GM21528 (cell line): ENCODE results near the gene SLA2.
"Not testable (repeated sequence)": the region's sequence is repeated elsewhere in the genome, so short reads cannot be mapped to it uniquely, and the experiment has no call there.

ENCODE experiments used
- ATAC-seq: cut with Tn5 transposase; IDR thresholded peaks from one replicate; pipeline ENCODE4 v1.9.1; 2021; ENCODE audit warnings: mild to moderate bottlenecking, moderate library complexity; ENCODE audit not compliant: unreplicated experiment, low FRiP score

Gene SLA2

DNA sequence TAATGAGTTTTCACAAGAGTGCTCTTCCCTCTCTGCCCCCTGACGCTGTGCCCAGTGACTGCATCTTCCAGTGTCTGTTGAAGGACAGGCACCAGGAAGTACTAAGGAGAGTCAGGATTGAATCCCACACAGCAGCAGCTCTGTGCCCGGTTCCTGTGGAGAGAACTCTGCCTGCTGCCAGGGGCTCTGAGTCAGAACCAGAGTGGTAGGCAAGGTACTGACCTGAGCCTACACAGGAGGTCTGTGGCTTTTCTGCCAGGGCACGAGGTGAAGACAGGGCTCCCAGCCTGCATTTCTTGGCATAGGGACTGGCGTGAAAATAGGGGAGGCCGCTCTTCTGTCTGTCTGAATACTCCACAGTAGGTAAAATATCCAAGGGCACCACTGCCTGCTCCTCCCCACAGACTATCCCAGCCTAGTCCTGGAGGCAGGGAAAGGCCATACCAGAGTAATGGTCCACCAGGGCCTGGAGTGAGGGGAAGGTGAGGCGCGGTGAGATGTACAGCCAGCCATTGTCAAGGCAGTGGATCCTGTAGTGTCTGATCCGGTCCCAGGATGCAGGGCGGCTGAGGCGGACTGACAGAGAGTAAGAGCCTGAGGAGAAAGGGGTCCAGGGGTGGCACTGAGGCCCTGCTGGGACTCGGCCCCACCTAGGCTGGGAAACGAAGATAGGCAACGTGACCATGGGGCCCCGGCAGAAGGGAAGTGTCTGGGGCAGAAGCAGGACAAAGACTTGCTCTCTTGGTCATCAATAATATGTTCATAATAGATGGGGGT, 31.0 kb downstream of the SLA2 start:
- ATAC-seq = no peak

DNA sequence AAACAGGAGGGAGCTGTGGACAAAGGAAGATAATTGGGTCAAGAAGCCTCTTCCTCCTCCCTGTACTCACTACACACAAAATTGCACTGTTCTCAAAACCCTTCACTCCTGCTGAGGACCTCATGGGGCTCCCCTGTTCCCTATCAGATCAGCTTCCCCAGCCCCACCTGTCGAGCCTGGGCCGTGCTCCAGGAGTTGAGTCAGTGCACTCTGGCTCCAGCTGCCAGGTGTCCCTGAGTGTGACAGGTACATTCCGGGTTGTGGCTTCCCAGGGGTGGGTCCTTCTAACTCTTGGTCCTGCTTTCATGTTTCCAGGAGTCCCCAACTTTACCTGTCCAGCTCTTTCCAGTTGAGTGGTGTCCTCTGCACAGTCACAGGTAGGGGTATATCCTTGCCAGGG, 32.0 kb downstream of the SLA2 start:
- no peak for ATAC-seq

DNA sequence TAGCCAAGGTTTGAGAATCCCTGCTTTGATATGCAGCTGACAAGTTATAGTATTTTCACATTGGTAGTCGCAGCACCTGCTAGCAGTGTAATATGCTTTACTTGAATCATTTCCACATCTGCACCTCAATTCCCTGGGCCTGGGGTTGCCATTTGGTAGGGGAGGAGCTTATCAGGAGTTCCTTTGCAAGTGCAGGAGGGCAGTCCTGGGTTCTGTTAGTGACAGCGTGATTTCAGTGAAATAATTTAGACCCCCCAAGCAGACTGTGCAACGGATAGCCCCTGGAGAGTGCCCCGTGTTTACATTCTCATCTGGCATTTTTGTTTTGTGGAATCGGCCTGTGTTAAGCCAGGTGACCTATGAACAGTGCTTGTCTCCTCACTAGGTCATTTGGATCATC, 34.4 kb downstream of the SLA2 start:
- no peak for ATAC-seq

DNA sequence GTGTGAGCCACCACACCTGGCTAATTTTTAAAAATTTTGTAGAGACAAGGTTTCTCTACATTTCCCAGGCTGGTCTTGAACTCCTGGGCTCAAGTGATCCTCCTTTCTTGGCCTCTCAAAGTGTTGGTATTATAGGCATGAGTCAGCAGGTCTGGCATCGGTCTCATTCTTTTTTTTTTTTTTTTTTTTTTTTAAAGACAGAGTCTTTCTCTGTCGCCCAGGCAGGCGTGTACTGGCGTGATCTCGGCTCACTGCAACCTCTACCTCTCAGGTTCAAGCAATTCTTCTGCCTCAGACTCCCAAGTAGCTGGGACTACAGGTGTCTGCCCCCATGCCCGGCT, 37.6 kb downstream of the SLA2 start:
- ATAC-seq = not testable (repeated sequence)

DNA sequence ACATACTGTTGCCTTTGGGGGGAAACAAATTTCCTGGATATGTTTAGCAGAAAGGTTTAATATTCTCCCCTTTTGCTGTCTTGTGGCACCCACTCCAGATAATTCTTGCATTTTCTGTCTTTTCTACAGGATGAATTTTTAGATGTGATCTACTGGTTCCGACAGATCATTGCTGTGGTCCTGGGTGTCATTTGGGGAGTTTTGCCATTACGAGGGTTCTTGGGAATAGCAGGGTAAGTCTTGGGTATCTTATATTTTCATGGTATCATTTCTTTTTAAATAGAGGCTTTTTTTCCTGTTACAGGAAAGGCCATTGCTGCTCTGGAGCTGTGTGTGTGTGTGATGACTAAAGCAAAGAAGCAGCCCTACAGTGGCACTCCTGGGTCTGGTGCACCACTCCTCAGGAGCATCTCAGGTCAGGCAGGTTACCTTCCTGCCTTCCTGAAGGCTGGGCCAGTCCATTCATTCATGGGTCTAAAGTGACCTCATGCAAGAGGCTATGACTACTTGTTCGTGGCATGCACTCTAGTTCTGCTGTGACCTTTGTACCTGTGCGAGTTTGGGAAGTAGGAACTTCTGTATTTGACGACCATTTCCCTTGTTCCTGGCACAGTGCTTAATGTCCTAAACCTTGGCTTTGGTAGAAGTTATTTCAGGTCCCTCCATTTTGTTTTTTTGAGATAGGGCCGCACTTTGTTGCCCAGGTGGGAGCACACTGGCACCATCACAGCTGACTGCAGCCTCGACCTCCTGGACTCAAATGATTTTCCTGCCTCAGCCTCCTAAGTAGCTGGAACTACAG, 38.2 kb downstream of the SLA2 start:
- ATAC-seq = no peak

DNA sequence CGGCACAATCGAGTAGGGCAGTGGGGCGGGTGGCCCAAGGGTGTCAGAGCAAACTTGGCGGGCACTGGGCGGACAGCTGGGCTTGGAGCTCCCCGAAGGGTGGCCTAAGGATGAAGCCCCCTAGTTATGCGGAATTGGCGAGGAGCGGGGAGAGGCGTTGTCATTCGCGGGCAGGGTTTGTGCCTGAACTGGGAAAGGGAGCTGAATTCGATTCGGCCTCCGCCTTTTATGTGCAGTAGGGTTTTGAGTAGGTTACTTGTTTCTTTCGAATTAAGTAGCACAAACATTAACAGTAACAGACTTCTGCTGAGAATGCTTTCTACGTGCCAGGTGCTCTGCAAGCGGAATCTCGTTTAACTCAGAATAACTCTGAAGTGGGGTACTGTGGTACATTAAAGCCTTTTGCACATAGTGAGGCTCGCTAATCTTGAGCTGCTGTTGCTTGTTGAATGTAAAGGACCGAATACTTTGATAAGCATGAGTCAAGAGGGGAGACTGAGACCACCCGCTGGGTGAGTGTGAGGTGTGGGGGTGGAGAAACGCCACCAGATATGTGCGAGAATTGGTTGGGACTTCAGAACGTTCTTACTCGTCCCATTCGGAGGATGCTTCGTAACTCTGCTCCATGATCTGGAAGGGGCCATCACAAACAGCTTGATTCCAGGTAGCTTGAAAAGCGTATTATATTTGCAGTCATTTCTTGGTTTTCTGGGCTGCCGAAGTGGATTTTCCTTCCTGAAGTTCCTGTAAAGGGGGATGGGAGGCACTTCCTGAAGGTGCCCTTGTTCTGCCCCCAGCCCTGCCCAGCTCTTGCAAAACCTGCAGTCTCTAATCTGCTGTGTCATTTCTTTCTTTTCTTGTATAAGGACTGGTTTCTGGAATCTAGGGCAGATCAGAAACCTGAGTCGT, 39.6 kb downstream of the SLA2 start:
- no peak for ATAC-seq

DNA sequence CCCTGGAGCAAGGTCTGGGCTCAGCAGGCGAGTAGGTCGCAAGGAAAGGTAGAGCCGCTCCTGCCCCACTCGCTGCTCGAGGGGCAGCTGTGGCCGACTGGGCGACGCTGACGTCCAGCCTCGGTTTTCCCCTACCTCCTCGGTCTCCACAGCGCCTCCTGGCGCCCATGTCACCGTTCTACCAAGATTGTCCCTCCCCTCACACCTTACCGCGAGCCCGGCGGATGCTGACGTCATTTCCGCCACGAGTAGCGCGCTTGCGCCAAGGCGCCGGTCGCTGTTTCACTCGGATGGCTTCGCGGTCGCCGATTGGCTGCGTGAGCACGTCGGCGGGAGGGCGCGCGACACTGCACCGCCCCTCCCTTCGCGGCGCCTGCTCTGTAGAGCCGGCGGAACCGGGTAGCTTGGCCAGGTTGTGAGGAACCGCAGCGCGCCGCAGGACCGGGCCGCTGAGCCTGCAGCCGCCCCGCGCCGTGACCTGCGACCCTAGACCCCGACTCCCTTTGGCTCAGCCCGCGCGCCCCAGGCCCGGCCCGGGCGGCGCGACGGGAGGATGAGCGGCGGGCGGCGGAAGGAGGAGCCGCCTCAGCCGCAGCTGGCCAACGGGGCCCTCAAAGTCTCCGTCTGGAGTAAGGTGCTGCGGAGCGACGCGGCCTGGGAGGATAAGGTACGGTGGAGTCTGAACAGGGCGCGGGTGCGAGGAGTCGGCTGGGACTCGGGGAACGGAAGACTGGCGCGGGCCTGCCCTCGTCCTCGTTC, 40.4 kb downstream of the SLA2 start, which contains the start of gene RAB5IF:
Gene RAB5IF (plus strand): TSS at position 381 of the 759 bp plus-strand sequence. CDS start 173 bp downstream, at position 554.
- ATAC-seq = peak; percentile 85

DNA sequence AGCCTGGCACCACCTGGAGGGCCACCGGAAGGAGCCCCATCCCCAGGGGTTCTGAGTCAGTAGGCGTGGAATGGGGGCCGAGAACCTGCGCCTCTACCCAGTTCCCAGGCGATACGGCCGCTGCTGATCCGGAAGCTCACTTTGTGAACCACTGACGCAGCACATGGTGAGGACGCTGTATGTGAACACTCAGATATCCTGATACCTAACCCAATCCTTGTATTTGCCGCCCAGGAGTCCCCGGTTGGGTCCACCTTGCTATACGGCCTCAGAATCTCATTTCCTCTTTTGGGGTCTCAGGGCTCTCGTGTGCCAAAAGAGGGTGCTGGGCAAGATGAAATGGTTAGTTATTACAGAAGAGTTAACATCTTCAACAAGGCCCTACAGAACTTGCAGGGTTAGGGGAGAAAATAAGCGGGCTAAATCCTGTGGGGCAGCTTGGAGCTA, 41.0 kb downstream of the SLA2 start:
- peak; percentile 39 for ATAC-seq

DNA sequence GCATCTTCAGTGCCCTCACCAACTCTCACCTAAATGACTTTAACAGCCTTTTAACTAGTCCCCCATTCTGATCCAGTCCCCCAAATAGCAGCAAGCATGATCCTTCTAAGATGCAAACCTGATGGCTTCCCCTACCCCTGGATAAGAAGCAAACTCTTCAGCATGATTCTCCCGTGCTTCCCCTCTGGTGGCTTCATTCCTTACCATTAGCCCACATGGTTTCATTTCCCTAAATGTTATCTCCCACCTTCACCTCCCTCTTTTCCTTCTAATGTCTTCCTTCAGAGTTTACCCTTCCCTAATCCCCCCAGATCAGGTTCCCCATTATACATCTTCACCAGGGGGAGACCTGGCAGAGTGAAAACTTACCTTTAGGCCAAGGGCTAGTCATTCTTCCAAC, 44.5 kb downstream of the SLA2 start:
- no peak for ATAC-seq

DNA sequence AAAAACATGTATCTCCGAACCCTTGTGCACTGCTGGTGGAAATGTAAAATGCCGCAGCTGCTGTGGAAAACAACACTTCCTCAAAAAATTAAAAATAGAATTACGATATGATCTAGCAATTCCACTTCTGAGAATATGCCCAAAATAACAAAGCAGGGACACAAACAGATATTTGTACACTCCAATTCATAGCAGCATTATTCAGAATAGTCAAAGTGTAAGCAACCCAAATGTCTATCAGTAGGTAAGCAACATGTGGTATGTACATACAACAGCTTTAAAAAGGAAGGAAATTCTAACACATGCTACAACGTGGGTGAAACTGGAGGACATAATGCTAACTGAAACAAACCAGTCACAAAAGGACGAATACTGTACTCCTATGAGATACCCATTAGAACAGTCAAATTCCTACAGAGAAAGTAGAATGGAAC, 46.1 kb downstream of the SLA2 start:
- ATAC-seq = no peak

DNA sequence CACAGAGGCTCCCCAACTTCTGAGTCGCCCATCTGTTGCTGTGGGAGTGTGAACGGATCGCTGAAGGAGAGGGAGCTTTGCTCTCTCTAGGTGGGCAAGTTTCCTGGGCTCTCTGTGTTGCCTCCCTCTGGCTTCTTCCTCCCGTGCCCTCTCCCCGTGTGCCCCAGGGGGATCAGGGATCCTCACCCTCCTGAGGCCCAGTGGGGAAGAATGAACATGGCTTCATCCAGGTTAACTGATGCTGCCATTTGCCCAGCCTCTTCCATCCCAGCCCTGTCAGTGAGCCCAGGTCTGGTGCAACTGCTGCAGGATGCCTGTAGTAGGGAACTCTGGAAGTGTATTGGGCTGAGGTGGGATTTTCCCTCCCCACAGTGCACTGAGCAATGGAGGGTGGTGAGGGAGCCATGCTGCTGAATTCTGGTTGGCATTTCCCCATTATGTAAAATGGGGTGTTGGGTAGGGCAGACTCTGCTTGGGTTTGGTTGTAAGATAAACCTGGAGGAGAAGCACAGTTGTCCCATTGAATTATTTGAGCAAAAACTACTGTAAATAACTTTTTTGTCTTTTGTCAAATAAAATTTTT, 52.6 kb downstream of the SLA2 start:
- ATAC-seq = no peak

DNA sequence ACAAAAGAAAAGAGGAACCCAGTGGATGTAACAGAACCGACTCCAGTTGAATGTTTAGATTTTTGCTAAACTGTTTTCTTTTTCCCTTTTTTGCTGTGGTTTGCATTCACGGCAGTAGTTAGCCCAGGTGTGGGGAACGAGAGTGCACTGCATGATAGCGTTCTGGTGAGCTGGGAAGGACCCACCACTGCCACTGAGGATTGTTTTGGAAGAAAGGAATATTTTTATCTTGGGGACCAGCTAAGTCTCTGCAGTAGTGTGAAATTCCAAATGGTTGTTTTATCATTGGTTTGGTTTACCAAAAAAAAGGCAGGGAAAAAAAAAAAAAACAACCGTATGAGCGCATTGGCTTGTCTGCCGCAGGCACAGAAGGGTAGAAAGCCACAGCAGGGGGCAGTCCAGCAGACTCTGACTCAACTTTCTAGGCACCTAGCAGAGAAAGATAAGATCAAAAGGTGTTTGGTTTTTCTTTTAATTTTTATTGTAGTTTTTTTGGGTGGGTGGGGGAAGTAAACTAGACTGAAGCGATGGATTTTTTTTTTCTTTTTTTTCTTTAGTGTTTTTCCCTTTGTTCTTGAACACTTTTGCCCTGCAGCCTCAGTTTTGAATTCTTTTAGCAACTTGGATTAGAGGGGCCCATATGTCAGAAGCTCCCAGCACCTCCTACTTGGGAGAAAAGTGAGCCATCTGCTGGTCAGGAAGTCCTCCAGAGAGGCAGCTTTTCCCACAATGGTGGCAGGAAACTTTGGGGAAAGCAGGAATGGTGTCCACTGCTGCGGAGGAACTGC, 53.9 kb downstream of the SLA2 start:
- ATAC-seq = no peak

DNA sequence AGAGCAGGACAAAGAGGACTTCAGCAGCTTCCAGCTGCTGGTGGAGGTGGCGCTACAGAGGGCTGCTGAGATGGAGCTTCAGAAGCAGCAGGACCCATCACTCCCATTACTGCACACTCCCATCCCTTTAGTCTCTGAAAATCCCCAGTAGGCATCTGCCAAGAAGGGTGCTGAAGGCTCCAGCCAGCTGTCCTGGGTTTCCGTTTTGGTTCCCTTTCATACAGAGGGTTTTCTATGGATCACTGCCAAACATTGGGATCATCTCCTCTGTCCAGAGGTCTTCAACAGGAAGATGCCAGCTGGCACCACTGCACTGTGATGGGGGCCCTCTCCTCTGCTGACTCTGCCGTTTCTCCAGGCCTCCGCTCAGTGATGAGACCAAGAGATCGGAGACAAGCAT, 54.7 kb downstream of the SLA2 start:
- no peak for ATAC-seq

DNA sequence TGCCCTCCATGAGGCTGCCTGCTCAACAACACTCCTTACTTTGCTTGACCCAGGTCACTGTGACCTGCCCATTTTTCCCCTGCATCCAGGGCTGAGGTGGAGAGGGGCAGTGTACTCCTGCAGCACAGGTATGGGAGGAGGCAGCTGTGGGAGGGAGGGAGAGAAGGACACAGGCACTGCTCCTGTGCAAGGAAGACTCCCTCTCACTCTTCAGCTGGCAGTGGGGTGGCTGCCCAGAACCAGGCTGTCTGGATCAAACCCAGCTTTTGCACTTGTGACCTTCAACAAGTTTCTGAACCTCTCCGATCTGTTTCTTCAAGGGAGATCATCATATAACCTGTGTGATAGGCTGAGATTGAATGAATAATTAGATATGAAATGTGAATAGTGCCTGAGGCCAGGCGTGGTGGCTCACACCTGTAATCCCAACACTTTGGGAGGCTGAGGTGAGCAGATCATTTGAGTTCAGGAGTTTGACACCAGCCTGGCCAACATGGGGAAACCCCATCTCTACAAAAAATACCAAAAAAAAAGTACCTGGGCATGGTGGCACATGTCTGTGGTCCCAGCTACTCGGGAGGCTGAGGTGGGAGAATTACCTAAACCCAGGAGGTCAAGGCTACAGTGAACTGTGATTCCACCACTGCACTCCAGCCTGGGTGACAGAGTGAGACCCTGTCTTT, 58.5 kb downstream of the SLA2 start:
- ATAC-seq = no peak

DNA sequence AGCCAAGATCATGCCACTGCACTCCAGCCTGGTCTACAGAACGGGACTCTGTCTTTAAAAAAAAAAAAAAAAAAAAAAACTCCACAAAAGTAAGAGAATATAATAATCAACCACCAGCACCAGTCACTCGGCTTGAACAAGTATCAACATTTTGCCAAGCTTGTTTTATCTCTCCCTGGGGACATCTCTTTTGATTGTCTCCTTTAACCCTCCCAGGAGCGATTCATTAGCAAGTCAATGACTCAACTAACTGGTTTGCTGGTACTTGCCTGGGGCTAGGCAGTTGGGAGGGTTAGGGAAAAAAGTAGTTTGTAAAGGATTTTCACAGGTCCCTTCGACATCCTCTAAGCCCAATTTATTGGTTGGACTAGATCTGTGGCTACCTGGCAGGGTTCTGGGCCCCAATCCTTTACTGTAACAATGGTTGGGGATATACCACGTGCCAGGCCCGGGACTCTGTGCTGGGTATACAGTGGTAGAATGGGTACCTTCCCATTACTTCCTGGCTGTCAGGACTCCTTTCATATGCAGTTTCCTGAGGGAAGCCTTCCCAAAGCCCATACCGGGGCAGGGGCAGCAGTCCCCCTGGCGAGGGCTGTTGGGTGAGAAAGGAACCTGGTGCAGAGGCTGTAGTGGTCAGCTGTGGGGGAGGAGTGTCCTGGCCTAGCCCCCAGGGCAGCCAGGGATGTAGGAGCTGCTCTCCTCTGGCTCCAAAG, 60.4 kb downstream of the SLA2 start:
- no peak for ATAC-seq

DNA sequence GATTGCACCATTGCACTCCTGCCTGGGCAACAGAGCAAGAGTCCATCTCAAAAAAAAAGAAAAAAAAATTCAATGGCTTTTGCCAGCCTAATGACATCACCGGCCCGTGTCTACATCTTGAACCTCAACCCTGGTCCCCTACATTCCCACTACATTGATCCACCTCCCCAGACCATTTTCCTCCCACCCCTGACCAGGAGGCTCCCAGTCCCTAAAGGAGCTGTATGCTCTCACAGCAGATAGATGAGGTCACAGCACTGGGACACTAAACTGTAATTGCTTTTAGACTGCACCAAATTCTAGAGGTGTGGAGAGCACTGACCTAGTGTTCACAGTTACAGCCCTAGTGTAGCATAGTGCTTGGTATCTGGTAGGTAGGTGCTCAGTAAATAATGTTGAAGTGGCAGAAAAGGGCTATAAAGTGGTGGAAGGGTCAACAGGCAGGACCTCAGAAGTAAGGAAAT, 61.9 kb downstream of the SLA2 start:
- ATAC-seq = no peak

DNA sequence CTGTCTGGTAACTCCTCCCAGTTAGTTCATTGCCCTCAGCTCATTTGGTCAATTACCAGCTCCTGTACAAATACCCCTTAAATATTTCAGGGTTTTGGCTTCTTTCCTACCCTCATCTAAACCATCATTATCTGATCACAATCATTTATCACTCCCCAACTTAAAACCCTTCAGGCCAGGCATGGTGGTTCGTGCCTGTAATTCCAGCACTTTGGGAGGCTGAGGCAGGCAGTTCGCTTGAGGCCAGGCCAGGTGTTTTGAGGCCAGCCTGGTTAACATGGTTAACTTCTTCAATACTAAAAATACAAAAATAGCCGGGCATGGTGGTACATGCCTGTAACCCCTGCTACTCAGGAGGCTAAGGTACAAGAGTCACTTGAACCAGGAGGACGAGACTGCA, 63.2 kb downstream of the SLA2 start:
- ATAC-seq = no peak

DNA sequence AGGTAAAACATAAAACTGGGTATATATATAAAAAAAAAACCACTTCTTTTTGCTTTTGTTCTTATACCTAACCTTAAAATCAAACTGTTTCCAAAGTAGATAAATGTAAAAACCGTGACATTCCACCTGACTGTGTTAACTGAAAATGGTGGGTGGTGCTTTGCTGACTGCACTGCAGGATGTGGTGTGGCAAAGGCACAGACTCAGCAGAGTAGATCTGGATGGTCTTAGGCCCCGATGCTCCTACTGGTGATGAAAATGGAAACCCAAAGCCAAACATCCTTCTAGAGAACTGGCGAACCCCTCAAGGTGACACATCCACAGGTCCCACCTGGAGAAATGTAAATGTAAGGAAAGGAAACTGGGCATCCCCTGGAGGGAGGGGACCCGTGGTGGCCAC, 63.7 kb downstream of the SLA2 start:
- no peak for ATAC-seq
